Measurements from ENCODE around the gene PPIH.
A peak's percentile ranks its signal among the peaks of the same experiment; 100 is the strongest.

PPIH gene

DNA sequence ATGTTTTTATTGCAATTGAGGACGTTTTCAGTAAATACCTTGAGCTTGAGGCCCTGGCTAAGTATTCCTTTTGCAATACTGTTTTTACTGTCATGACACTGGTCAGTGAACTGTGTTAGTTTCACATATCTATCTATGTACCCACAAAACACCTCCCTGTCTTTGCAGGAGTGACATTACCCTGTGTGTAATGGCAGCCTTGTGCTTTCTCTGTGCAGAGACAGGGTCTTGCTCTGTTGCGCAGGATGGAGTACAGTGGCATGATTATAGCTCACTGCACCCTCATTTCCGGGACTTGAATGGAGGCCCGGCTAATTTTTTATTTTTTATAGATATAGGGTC lies 32.9 kb downstream of the PPIH start:
- Histone ChIP-seq H3K36me3 (ENCODE audit: control insufficient read depth, insufficient read depth, low read length) (peaks cover 3% of the 10 kb centered on the region), H3K27me3 (replicated peaks; ENCODE audit: control insufficient read depth, insufficient read depth, low read length) (no peaks in the 10 kb centered on the region), H3K4me3 (replicated peaks; ENCODE audit: low read depth, low read length) (peak overlapping the region; percentile 6; the same call in 1 of the 2 replicates)
- TF ChIP-seq, protein P1, sequence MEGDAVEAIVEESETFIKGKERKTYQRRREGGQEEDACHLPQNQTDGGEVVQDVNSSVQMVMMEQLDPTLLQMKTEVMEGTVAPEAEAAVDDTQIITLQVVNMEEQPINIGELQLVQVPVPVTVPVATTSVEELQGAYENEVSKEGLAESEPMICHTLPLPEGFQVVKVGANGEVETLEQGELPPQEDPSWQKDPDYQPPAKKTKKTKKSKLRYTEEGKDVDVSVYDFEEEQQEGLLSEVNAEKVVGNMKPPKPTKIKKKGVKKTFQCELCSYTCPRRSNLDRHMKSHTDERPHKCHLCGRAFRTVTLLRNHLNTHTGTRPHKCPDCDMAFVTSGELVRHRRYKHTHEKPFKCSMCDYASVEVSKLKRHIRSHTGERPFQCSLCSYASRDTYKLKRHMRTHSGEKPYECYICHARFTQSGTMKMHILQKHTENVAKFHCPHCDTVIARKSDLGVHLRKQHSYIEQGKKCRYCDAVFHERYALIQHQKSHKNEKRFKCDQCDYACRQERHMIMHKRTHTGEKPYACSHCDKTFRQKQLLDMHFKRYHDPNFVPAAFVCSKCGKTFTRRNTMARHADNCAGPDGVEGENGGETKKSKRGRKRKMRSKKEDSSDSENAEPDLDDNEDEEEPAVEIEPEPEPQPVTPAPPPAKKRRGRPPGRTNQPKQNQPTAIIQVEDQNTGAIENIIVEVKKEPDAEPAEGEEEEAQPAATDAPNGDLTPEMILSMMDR (IDR thresholded peaks at IDR 0.05; ENCODE audit: insufficient read depth, low read length, poor library complexity, severe bottlenecking): no peak
- no peak for DNase-seq (ENCODE audit: extremely low read depth, insufficient read length)

DNA sequence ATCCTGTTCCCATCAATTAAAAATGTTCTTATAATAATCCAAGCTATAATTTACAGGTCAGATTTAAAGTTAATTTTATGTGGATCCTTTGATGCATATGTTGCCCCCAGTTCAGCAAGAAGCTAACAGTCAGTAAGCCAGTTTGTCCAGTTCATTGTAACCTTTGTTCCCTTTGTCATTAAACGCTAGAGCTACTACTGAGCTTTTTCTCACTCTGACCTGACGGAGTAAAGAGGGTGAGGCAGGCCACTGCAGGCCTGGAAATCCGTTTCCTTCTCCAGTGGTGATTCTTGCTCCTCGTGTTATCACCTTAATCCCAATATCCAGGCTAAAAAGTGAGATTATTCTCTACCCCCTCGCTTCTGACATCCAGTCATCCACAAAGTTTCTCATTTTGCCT lies 34.2 kb downstream of the PPIH start:
- TF ChIP-seq, protein P1 (IDR thresholded peaks at IDR 0.05; ENCODE audit: insufficient read depth, low read length, poor library complexity, severe bottlenecking): no peak
- no peak for DNase-seq (ENCODE audit: extremely low read depth, insufficient read length)
- Histone ChIP-seq H3K27me3 (replicated peaks; ENCODE audit: control insufficient read depth, insufficient read depth, low read length) (no peaks in the 10 kb centered on the region), H3K4me3 (replicated peaks; ENCODE audit: low read depth, low read length) (no peak overlapping the region), H3K36me3 (ENCODE audit: control insufficient read depth, insufficient read depth, low read length) (peaks cover 7% of the 10 kb centered on the region)

DNA sequence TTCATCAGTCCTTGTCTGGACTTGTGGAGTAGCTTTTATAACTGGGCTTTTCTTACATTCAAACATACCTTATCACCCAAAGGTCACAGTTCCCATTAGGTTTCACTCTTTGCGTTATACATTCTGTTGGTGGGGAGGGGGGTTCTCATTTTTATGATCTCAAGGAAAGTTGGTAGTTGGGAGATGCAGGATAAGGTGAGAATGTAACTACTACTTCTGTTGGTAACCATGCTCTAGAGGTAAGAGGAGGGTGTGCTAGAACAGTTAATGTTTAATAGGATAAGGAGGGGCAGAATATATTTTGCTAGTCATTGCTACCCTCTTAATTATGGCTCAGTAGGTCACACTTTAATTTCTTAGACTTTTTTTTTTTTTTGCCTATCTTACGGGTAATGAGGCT lies 34.7 kb downstream of the PPIH start:
- H3K27me3 ChIP-seq (replicated peaks; ENCODE audit: control insufficient read depth, insufficient read depth, low read length): no peaks in the 10 kb centered on the region
- H3K36me3 ChIP-seq (ENCODE audit: control insufficient read depth, insufficient read depth, low read length): peaks cover 7% of the 10 kb centered on the region
- H3K4me3 ChIP-seq (replicated peaks; ENCODE audit: low read depth, low read length): no peak overlapping the region
- TF ChIP-seq, protein P1 (IDR thresholded peaks at IDR 0.05; ENCODE audit: insufficient read depth, low read length, poor library complexity, severe bottlenecking): no peak
- DNase-seq (ENCODE audit: extremely low read depth, insufficient read length): no peak

DNA sequence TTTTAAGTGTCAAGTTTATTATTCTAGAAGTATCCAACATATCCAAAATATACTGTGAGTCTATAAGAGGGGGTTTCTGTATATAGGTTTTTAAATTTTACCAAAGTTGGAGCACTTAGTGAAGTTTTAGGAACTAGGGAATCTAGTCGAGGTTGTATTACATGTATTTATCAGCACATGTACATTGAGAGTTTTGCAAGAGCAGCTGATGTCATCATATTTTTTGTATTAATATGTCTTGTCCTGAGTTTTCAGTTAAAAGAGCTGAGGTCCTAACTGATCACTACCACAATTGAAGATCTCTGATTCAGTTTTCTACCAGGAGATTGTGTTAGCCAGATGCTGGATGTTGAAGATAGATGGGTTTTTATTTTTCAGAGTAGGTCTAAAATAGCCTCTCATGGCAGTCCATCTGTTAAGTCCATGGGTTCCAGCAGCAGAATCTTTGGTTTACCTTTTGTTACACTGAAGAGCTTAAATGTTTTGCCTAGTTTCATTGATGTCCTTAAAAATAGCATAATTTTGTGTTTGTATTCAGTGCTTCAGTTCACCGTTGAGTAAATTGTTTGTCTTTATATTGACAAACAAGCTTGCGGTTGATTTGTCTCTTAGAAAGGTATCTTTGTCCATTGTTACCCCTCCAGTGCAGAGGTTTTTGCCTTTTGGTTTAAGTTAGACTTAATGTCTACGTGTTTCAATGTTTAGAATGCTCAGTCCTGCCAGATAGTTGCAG lies 40.0 kb downstream of the PPIH start:
- Histone ChIP-seq H3K36me3 (ENCODE audit: control insufficient read depth, insufficient read depth, low read length) (peaks cover 17% of the 10 kb centered on the region), H3K4me3 (replicated peaks; ENCODE audit: low read depth, low read length) (no peak overlapping the region), H3K27me3 (replicated peaks; ENCODE audit: control insufficient read depth, insufficient read depth, low read length) (no peaks in the 10 kb centered on the region)
- no peak for DNase-seq (ENCODE audit: extremely low read depth, insufficient read length)
- TF ChIP-seq, protein P1 (IDR thresholded peaks at IDR 0.05; ENCODE audit: insufficient read depth, low read length, poor library complexity, severe bottlenecking): no peak

DNA sequence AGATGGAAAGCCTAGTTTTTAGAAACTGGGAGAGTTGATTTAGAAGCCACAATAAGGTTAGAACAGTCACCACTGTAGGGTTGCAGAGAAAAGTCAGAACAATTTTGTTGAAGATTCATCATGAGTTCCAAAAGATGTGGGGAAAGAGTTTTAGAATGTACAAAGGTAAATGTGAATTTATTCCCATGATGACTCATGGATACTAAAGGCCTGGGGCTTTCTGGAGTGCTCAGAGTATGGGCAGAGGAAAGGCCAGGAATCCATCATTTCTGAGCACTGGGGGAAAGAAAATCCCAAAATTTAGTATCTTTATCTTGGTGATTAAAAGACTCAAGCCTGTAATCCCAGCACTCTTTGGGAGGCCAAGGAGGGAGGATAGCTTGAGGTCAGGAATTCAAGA lies 41.8 kb downstream of the PPIH start:
- no peaks in the 10 kb centered on the region for H3K27me3 ChIP-seq (replicated peaks; ENCODE audit: control insufficient read depth, insufficient read depth, low read length)
- peaks cover 27% of the 10 kb centered on the region for H3K36me3 ChIP-seq (ENCODE audit: control insufficient read depth, insufficient read depth, low read length)
- no peak for DNase-seq (ENCODE audit: extremely low read depth, insufficient read length)
- TF ChIP-seq, protein P1 (IDR thresholded peaks at IDR 0.05; ENCODE audit: insufficient read depth, low read length, poor library complexity, severe bottlenecking): no peak
- H3K4me3 ChIP-seq (replicated peaks; ENCODE audit: low read depth, low read length): no peak overlapping the region

Measured in GM06990 (cell line).